Measurements from ENCODE around the gene SPTSSA.

DNA sequence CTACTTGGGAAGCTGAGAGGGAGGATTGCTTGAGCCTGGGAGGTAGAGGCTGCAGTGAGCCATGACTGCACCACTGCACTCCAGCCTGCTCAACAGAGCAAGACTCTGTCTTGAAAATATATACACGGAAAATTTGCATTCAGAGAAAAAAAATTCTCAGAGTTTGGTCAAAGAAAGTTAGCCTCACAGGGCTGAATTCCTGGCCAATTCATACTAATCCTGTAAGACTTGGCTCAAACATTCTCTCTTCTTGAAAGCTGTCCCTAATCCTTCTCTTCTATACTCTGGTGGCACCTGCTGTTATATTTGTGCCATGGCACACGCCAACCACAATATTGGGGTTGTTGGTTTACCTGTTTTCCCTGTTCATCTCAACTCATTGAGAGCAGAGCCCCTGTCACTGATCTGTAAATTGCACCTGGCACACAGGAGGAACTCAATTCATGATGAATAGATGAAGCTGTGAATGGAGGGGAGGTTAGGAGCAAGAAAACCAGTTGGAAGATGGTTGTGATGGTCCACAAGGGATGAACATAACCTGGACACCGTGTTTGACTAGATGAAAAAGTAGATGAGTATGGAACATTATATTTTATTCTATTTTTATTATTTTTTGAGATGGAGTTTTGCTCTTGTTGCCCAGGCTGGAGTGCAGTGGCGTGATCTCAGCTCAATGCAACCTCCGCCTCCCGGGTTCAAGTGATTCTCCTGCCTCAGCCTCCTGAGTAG is 36.8 kb upstream of the SPTSSA start:
- TF ChIP-seq, protein P1, sequence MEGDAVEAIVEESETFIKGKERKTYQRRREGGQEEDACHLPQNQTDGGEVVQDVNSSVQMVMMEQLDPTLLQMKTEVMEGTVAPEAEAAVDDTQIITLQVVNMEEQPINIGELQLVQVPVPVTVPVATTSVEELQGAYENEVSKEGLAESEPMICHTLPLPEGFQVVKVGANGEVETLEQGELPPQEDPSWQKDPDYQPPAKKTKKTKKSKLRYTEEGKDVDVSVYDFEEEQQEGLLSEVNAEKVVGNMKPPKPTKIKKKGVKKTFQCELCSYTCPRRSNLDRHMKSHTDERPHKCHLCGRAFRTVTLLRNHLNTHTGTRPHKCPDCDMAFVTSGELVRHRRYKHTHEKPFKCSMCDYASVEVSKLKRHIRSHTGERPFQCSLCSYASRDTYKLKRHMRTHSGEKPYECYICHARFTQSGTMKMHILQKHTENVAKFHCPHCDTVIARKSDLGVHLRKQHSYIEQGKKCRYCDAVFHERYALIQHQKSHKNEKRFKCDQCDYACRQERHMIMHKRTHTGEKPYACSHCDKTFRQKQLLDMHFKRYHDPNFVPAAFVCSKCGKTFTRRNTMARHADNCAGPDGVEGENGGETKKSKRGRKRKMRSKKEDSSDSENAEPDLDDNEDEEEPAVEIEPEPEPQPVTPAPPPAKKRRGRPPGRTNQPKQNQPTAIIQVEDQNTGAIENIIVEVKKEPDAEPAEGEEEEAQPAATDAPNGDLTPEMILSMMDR (IDR thresholded peaks at IDR 0.05): 0 out of 2 replicates have a peak, but pooled peaks have one; percentile 12
- TF ChIP-seq, protein P2, sequence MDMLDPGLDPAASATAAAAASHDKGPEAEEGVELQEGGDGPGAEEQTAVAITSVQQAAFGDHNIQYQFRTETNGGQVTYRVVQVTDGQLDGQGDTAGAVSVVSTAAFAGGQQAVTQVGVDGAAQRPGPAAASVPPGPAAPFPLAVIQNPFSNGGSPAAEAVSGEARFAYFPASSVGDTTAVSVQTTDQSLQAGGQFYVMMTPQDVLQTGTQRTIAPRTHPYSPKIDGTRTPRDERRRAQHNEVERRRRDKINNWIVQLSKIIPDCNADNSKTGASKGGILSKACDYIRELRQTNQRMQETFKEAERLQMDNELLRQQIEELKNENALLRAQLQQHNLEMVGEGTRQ (CRISPR knock-in tag; IDR thresholded peaks at IDR 0.05): no peak
- TF ChIP-seq NFYB (CRISPR knock-in tag; conservative IDR thresholded peaks at IDR 0.05; ENCODE audit: low read depth) (no peak), FOXP1 (CRISPR knock-in tag; IDR thresholded peaks at IDR 0.05; ENCODE audit: borderline replicate concordance) (no peak), GRHL2 (CRISPR knock-in tag; IDR thresholded peaks at IDR 0.05; ENCODE audit: insufficient replicate concordance, severe bottlenecking) (no peak)
- TF ChIP-seq, protein P3, sequence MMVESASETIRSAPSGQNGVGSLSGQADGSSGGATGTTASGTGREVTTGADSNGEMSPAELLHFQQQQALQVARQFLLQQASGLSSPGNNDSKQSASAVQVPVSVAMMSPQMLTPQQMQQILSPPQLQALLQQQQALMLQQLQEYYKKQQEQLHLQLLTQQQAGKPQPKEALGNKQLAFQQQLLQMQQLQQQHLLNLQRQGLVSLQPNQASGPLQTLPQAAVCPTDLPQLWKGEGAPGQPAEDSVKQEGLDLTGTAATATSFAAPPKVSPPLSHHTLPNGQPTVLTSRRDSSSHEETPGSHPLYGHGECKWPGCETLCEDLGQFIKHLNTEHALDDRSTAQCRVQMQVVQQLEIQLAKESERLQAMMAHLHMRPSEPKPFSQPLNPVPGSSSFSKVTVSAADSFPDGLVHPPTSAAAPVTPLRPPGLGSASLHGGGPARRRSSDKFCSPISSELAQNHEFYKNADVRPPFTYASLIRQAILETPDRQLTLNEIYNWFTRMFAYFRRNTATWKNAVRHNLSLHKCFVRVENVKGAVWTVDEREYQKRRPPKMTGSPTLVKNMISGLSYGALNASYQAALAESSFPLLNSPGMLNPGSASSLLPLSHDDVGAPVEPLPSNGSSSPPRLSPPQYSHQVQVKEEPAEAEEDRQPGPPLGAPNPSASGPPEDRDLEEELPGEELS (CRISPR knock-in tag; IDR thresholded peaks at IDR 0.05): no peak
- TF ChIP-seq, protein P4, sequence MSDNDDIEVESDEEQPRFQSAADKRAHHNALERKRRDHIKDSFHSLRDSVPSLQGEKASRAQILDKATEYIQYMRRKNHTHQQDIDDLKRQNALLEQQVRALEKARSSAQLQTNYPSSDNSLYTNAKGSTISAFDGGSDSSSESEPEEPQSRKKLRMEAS (CRISPR knock-in tag; IDR thresholded peaks at IDR 0.05): no peak
